Neutrophil (primary cell): ENCODE measurements around the gene CPAMD8.

Experiments used
- H3K27ac ChIP-seq: fragments of 200-600 bp; sonication (generic); 2 replicates; pipeline ENCODE4 v1.5.1; 2016; ENCODE audit warnings: mild to moderate bottlenecking, moderate library complexity
- H3K27me3 ChIP-seq: fragments of 200-600 bp; sonication (generic); 2 replicates; pipeline ENCODE4 v1.6.0; 2016; ENCODE audit warnings: mild to moderate bottlenecking
- H3K36me3 ChIP-seq: fragments of 200-600 bp; sonication (generic); 2 replicates; pipeline ENCODE4 v1.5.1; 2017
- H3K4me1 ChIP-seq, 2 experiments: fragments of 200-600 bp in 1 of 2; sonication (generic) in 1 of 2; 1 replicate in 1 of 2; 2 replicates in 1 of 2; pipeline versions ENCODE4 v1.5.1 to v1.6.1; 2013 to 2016; ENCODE audit warnings: low read depth in 1 of 2, low read length in 1 of 2, mild to moderate bottlenecking in 1 of 2, moderate library complexity in 1 of 2; ENCODE audit not compliant: control insufficient read depth in 1 of 2, insufficient read depth in 1 of 2
- H3K4me3 ChIP-seq, 2 experiments: fragments of 200-600 bp in 1 of 2; sonication (generic) in 1 of 2; 1 replicate in 1 of 2; 2 replicates in 1 of 2; pipeline ENCODE4 v1.5.1; 2013 to 2016; ENCODE audit warnings: low read depth in 1 of 2, low read length in 1 of 2, mild to moderate bottlenecking in 1 of 2, moderate library complexity in 1 of 2
- H3K9me3 ChIP-seq: fragments of 200-600 bp; sonication (generic); 2 replicates; pipeline ENCODE4 v1.5.1; 2016
- CTCF ChIP-seq: fragments of 200-600 bp; sonication (generic); IDR thresholded peaks from 2 replicates; pipeline ENCODE4 v1.5.1; 2016; ENCODE audit warnings: antibody characterized with exemption

Gene CPAMD8

GRCh38 chr19:16949496-16950023 is 77.0 kb downstream of the CPAMD8 start:
- Histone ChIP-seq H3K4me1 (peaks cover 4 to 6% of the 10 kb centered on the region in 2 experiments), H3K27ac (no peak overlapping the region), H3K36me3 (no peaks in the 10 kb centered on the region), H3K9me3 (no peaks in the 10 kb centered on the region), H3K4me3 (no peak overlapping the region), H3K27me3 (no peaks in the 10 kb centered on the region)
- TF ChIP-seq CTCF: no peak

DNA sequence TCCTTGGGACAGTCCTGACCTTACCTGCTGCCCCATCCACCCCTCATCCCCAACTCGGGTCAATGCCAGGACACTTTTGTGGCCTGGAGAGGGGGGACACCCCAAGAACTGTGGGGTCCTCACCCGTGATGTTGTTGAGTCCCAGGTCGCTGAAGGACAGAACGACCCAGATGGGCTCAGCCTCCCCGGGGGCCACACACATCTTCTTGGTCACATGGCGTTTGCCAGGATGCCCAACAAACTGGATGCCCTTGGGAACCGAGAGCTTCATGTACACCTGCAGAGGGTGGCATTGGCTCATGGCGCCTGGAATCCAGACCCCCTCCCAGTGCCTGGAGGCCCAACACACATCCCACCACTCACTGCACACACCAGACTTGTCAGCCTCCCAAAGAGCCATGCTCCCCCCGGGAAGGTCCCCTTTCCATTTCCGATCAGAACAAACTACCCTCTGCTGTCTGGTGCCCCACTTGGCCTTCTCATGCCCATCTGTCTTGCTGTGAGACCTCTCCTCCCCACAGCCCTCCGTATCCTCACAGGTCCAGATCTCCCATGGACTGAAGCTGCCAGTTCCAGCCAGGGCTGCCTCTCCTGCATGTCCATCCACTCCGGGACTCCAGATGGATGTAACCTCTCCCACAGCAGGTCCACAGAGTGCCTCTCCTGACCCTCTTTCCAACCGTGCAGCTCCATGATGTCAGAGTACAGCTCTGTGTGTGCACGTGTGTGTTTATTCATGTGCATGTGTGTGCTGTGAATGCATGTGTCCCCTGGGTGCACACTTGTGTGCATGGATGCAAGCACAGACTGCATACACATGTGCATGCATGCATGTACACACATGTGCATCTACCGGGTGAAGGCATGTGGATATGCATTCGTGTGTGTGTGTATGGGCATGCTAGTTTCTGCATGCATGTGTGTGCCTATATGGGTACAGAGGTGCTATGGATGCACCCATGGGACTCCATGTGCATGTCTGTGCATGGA is 79.4 kb downstream of the CPAMD8 start:
- no peaks in the 10 kb centered on the region for H3K36me3 ChIP-seq
- no peaks in the 10 kb centered on the region for H3K27me3 ChIP-seq
- no peak overlapping the region for H3K27ac ChIP-seq
- no peak for TF ChIP-seq CTCF
- H3K4me1 ChIP-seq: no peaks in the 10 kb centered on the region
- H3K4me3 ChIP-seq: no peak overlapping the region
- H3K9me3 ChIP-seq: no peaks in the 10 kb centered on the region

- no peak overlapping the region for H3K27ac ChIP-seq
- H3K36me3 ChIP-seq: no peaks in the 10 kb centered on the region
- no peaks in the 10 kb centered on the region for H3K9me3 ChIP-seq
- H3K4me1 ChIP-seq: no peaks in the 10 kb centered on the region
- no peak overlapping the region for H3K4me3 ChIP-seq
- no peak for TF ChIP-seq CTCF
- H3K27me3 ChIP-seq: no peaks in the 10 kb centered on the region
Measured at GRCh38 chr19:16945762-16946465, 80.7 kb downstream of the CPAMD8 start.

DNA sequence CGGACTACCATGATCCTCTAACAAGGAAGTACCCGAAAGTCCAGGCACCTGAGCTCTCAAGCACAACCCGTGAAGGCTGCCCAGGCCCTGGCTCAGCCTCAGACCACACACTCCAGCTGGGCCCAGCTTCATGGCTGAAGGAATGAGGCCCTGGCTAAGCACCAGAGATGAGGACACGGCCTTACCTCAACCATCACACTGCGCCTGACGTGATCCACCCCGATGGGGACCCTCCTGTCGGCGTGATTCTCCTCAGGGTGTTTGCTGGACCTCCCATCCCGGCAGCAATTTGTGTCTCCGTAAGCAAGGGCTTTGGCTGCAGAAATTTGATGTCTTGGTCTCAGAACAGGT is 81.3 kb downstream of the CPAMD8 start:
- no peak overlapping the region for H3K27ac ChIP-seq
- no peak overlapping the region for H3K4me3 ChIP-seq
- no peak for TF ChIP-seq CTCF

GRCh38 chr19:16944626-16945363 is 81.8 kb downstream of the CPAMD8 start:
- TF ChIP-seq CTCF: no peak
- Histone ChIP-seq H3K36me3 (no peaks in the 10 kb centered on the region), H3K27ac (no peak overlapping the region), H3K4me3 (no peak overlapping the region), H3K4me1 (no peaks in the 10 kb centered on the region), H3K9me3 (no peaks in the 10 kb centered on the region), H3K27me3 (no peaks in the 10 kb centered on the region)

More for the DNA sequence above, 81.3 kb downstream of the CPAMD8 start:
- Histone ChIP-seq H3K36me3 (no peaks in the 10 kb centered on the region), H3K27me3 (no peaks in the 10 kb centered on the region), H3K4me1 (no peaks in the 10 kb centered on the region), H3K9me3 (no peaks in the 10 kb centered on the region)
